ENCODE measurements around the gene TRAK1. TPM values are rescaled to one million over a fixed set of nuclear protein-coding genes. Genes with fewer than 3 reads are reported as not detected.

Gene TRAK1
- total and polyA plus RNA-seq, 10 of the 15 experiments (the other 5 are each of a cell fraction or from before 2014, with no cell fraction given), result 6.6 to 46.2 (median 23.7) TPM

DNA sequence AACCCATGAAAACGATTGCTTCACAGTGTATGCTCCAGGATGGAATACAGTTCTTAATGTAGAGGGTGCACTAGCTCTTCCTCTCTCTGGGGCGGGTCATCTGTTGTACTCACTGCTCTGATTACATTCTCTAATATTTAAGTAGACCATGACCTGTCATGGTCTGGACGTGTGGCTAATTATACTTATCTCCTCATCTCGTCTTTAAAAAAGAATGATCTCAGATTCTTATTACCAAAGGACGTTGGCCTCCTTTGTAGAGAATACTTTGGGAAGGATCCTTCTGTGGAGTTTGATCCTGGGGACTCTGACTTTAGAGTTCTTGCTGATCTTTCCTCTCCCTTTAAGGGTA is 48.4 kb upstream of the TRAK1 start:
- FAIRE-seq (no peak), DNase-seq (ENCODE audit: low read depth, low spot score) (no peak), ATAC-seq (peak; percentile 44)
- Histone ChIP-seq H3K9me3 (replicated peaks; ENCODE audit: control insufficient read depth, insufficient read depth, low read length) (no peaks in the 10 kb centered on the region), H3K27me3 (replicated peaks in 1 of 2; ENCODE audit: control insufficient read depth in 2 of 2, insufficient read depth in 2 of 2, low read length in 1 of 2) (no peaks in the 10 kb centered on the region), H3K4me1 (ENCODE audit: control insufficient read depth, insufficient read depth, low read length) (peaks cover 49% of the 10 kb centered on the region), H4K20me1 (ENCODE audit: control insufficient read depth, insufficient read depth) (no peaks in the 10 kb centered on the region), H3K79me2 (ENCODE audit: control insufficient read depth, insufficient read depth, low read length) (peaks cover 85% of the 10 kb centered on the region), H3K9ac (ENCODE audit: control insufficient read depth, insufficient read depth, low read length) (no peak overlapping the region), H3K27ac (ENCODE audit: control insufficient read depth, insufficient read depth) (no peak overlapping the region), H3K4me2 (ENCODE audit: control insufficient read depth, insufficient read depth) (no peak overlapping the region), H3K36me3 (ENCODE audit: control insufficient read depth in 2 of 2, insufficient read depth in 2 of 2, low read length in 1 of 2) (0 out of 4 replicates have a peak, but pooled peaks cover 0 to 2% of the 10 kb centered on the region in 2 experiments), H3K4me3 (no peak overlapping the region), H2AFZ (ENCODE audit: control insufficient read depth, low read depth, low read length) (no peak overlapping the region)
- BruUV-seq (replicated peaks), result no TSS peak
- SMC1A ChIA-PET (ENCODE audit: uncharacterized antibody, unreplicated experiment), result interaction anchor here (0.6 to 9.9 kb wide), 5 partner anchors 9 to 30 kb away, joined by 3 to 109 read pairs (median 4); no protein-coding TSS in a partner anchor
- TF ChIP-seq NFYA (IDR thresholded peaks at IDR 0.05; ENCODE audit: borderline replicate concordance, low read depth, low read length) (no peak), YBX1 (IDR thresholded peaks at IDR 0.05) (no peak), KDM1A (IDR thresholded peaks at IDR 0.05; ENCODE audit: borderline replicate concordance) (no peak), TCF3 (IDR thresholded peaks at IDR 0.05; ENCODE audit: borderline replicate concordance, insufficient read depth, low read depth, low read length) (no peak), NBN (IDR thresholded peaks at IDR 0.05) (no peak), JUNB (IDR thresholded peaks at IDR 0.05) (no peak), FOXK2 (IDR thresholded peaks at IDR 0.05) (no peak)
- TF ChIP-seq, protein P1, sequence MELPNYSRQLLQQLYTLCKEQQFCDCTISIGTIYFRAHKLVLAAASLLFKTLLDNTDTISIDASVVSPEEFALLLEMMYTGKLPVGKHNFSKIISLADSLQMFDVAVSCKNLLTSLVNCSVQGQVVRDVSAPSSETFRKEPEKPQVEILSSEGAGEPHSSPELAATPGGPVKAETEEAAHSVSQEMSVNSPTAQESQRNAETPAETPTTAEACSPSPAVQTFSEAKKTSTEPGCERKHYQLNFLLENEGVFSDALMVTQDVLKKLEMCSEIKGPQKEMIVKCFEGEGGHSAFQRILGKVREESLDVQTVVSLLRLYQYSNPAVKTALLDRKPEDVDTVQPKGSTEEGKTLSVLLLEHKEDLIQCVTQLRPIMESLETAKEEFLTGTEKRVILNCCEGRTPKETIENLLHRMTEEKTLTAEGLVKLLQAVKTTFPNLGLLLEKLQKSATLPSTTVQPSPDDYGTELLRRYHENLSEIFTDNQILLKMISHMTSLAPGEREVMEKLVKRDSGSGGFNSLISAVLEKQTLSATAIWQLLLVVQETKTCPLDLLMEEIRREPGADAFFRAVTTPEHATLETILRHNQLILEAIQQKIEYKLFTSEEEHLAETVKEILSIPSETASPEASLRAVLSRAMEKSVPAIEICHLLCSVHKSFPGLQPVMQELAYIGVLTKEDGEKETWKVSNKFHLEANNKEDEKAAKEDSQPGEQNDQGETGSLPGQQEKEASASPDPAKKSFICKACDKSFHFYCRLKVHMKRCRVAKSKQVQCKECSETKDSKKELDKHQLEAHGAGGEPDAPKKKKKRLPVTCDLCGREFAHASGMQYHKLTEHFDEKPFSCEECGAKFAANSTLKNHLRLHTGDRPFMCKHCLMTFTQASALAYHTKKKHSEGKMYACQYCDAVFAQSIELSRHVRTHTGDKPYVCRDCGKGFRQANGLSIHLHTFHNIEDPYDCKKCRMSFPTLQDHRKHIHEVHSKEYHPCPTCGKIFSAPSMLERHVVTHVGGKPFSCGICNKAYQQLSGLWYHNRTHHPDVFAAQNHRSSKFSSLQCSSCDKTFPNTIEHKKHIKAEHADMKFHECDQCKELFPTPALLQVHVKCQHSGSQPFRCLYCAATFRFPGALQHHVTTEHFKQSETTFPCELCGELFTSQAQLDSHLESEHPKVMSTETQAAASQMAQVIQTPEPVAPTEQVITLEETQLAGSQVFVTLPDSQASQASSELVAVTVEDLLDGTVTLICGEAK (IDR thresholded peaks at IDR 0.05; ENCODE audit: borderline replicate concordance), result no peak
- TF ChIP-seq, protein P2, sequence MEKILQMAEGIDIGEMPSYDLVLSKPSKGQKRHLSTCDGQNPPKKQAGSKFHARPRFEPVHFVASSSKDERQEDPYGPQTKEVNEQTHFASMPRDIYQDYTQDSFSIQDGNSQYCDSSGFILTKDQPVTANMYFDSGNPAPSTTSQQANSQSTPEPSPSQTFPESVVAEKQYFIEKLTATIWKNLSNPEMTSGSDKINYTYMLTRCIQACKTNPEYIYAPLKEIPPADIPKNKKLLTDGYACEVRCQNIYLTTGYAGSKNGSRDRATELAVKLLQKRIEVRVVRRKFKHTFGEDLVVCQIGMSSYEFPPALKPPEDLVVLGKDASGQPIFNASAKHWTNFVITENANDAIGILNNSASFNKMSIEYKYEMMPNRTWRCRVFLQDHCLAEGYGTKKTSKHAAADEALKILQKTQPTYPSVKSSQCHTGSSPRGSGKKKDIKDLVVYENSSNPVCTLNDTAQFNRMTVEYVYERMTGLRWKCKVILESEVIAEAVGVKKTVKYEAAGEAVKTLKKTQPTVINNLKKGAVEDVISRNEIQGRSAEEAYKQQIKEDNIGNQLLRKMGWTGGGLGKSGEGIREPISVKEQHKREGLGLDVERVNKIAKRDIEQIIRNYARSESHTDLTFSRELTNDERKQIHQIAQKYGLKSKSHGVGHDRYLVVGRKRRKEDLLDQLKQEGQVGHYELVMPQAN (conservative IDR thresholded peaks at IDR 0.05), result no peak
- TF ChIP-seq, protein P3, sequence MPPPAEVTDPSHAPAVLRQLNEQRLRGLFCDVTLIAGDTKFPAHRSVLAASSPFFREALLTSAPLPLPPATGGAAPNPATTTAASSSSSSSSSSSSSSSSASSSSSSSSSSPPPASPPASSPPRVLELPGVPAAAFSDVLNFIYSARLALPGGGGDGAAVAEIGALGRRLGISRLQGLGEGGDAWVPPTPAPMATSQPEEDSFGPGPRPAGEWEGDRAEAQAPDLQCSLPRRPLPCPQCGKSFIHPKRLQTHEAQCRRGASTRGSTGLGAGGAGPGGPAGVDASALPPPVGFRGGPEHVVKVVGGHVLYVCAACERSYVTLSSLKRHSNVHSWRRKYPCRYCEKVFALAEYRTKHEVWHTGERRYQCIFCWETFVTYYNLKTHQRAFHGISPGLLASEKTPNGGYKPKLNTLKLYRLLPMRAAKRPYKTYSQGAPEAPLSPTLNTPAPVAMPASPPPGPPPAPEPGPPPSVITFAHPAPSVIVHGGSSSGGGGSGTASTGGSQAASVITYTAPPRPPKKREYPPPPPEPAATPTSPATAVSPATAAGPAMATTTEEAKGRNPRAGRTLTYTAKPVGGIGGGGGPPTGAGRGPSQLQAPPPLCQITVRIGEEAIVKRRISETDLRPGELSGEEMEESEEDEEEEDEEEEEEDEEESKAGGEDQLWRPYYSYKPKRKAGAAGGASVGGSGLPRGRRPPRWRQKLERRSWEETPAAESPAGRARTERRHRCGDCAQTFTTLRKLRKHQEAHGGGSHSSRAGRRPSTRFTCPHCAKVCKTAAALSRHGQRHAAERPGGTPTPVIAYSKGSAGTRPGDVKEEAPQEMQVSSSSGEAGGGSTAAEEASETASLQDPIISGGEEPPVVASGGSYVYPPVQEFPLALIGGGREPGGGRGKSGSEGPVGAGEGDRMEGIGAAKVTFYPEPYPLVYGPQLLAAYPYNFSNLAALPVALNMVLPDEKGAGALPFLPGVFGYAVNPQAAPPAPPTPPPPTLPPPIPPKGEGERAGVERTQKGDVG (CRISPR knock-in tag; IDR thresholded peaks at IDR 0.05), result no peak
- intact Hi-C loops (cut with micrococcal nuclease; ENCODE audit: unreplicated experiment), result no loop called here
- 49% methylated on average over 5 of the region's 5 CpGs for WGBS (ENCODE audit: insufficient coverage, insufficient replicate concordance, low lambda C conversion rate, missing lambda C conversion rate)
- in situ Hi-C loops (cut with MboI), result no loop called here
- RAD21 ChIA-PET (ENCODE audit: unreplicated experiment), result interaction anchor here (3.1 kb wide), 1 partner anchor 18 kb away, joined by 11 read pairs; no protein-coding TSS in a partner anchor
- CTCF ChIA-PET, result interaction anchor here (1.0 kb wide), 1 partner anchor 18 kb away, joined by 3 read pairs; no protein-coding TSS in a partner anchor
- POLR2A ChIA-PET, result interaction anchor here (0.9 to 1.5 kb wide), 2 partner anchors 16 to 23 kb away, joined by 3 to 7 read pairs; no protein-coding TSS in a partner anchor

Measured in GM12878 (cell line).